Left lobe of liver (tissue), 2 donors: ENCODE measurements around the gene PI4K2A. TPM values are rescaled to one million over a fixed set of nuclear protein-coding genes. Genes with fewer than 3 reads are reported as not detected.

Source experiments
- ATAC-seq: fragments of 200-7000 bp; cut with Tn5 transposase; one replicate; pipeline ENCODE4 v1.9.1; 2020; ENCODE audit warnings: mild to moderate bottlenecking, moderate library complexity
- DNase-seq: peaks from one replicate; pipeline ENCODE4 v3.0.0-alpha.2; 2020; ENCODE audit warnings: low spot score
- total RNA-seq: library from RNA; stranded (reverse); gene quantifications from one replicate; pipeline ENCODE4 v1.2.1, GENCODE V29; 2021
- donor health status: DM: no; HTN: no; CAD: no; lungs with moderate emphysema.
- donor health status: DM: no; HTN: yes; CAD: no.

PI4K2A gene
- total RNA-seq, 1 donor from 2014 or later = 5.6 TPM

DNA sequence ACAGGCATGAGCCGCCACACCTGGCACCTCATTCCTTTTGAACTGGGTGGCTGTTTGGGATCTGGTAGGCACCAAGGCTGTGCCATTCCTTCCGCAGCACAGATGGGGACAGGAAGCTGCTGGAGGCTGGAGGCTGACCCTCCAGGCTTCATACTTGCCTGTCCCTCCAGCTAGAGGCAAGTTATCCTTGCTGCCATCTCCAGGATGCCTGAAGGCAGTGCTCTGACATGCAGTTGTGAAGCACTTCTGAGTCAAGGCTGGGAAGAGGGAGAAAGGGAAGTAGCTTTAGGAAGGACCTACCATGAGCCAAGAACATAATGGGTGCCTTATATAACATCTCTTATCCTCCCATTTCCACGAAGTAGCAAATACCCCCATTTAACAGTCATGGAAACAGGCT, 82.5 kb downstream of the PI4K2A start:
- no peak for ATAC-seq
- DNase-seq = no peak

DNA sequence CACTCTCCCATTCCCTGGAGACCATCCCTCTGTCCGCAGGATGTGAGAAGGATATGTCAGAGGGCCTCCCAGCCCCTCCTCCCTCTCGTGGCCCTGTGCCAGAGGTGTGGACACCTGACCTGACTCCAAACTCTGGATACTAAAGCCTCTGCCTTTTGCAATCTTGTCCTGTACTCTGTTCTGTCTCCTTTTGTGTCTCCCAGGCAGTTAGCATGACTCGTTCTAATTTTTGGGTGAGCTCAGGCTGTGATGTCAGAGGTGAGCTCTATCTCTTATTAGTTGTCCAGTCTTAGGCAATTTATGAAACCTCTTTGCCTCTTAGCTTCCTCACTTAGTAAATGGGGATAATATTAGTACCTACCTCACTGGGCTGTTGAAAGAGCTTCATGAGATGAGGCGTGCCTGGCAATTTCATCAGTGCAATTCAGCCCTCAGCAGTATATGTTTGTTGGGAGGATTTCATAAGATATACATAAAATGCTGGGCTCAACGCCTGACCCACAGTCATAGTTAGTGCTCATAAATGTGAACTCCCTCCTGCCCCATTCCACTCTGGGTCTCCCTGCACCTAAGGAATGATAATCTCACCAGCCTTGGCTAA, 84.0 kb downstream of the PI4K2A start:
- peak; percentile 69 for ATAC-seq
- peak; percentile 56 for DNase-seq

Other genes with a start within 250 kb of the PI4K2A start
- 7.0 TPM for gene RRP12, start 239.3 kb upstream of the PI4K2A start, total RNA-seq
- gene PGAM1, start 214.5 kb upstream of the PI4K2A start, total RNA-seq = 151 TPM
- gene EXOSC1, start 194.7 kb upstream of the PI4K2A start, total RNA-seq = 10.3 TPM
- gene ZDHHC16, start 194.5 kb upstream of the PI4K2A start, total RNA-seq = 25.2 TPM
- 20.7 TPM for gene MMS19, start 142.2 kb upstream of the PI4K2A start, total RNA-seq
- 7.1 TPM for gene UBTD1, start 141.7 kb upstream of the PI4K2A start, total RNA-seq
- not detected for gene ANKRD2, start 67.9 kb upstream of the PI4K2A start, total RNA-seq
- 66.2 TPM for gene HOGA1, start 56.3 kb upstream of the PI4K2A start, total RNA-seq
- gene C10orf62, start 51.0 kb upstream of the PI4K2A start, total RNA-seq = 3.7 TPM
- gene MORN4, start 7.2 kb upstream of the PI4K2A start, total RNA-seq = 0.81 TPM
- gene AVPI1, start 46.6 kb downstream of the PI4K2A start, total RNA-seq = 26.4 TPM
- gene MARVELD1, start 73.1 kb downstream of the PI4K2A start, total RNA-seq = 2.0 TPM
- gene ZFYVE27, start 96.5 kb downstream of the PI4K2A start, total RNA-seq = 10.7 TPM
- gene SFRP5, start 131.3 kb downstream of the PI4K2A start, total RNA-seq = 6.4 TPM
- 0.53 TPM for gene GOLGA7B, start 209.2 kb downstream of the PI4K2A start, total RNA-seq